ENCODE results near the gene ZCWPW1. TPM values are rescaled to one million over a fixed set of nuclear protein-coding genes. Genes with fewer than 3 reads are reported as not detected.

ZCWPW1 gene
- total RNA-seq, 1 donor from 2014 or later, result 6.1 TPM

DNA sequence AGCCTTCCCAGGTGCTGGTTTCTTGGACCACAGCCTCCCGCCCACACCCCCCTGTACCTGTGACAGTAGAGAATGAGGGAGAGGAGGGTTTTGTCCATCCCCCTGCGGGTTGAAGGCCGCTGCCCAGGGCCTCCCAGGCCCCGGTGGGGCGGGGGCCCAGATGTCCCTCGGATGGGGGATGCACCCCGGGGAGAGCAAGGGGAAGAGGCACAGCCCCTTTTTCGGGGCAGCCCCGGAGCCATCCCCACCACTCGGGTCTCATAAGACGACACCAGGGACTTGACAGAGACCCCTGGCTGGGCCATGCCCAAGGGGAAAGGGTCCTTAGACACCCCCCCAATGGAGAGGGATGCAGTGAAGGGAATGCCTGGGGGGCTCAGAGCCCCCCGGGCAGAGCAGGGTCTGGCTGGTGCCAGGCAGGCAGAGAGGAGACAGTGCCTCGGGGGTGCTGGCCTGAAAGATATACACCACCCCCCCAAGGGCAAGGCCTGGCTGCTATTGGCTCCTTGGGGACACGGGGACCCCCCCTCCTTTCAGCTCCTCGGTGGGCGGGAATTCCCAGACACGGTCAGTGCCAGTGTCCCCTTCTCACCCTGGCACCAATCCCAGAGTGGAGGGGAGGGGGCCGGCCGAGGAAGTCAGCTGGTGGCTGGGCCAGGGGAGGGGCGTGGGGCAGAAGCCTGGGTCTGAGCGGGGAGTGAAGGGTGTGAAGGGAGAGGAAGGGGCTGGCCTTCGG, 39.3 kb upstream of the ZCWPW1 start:
- Mint-ChIP-seq H3K27ac (no peak overlapping the region), H3K27me3 (ENCODE audit: low read depth) (no peaks in the 10 kb centered on the region), H3K9me3 (no peaks in the 10 kb centered on the region), H3K4me3 (no peak overlapping the region), H3K36me3 (peaks cover 4% of the 10 kb centered on the region), H3K4me1 (peaks cover 8% of the 10 kb centered on the region)
- TF ChIP-seq, protein P1, sequence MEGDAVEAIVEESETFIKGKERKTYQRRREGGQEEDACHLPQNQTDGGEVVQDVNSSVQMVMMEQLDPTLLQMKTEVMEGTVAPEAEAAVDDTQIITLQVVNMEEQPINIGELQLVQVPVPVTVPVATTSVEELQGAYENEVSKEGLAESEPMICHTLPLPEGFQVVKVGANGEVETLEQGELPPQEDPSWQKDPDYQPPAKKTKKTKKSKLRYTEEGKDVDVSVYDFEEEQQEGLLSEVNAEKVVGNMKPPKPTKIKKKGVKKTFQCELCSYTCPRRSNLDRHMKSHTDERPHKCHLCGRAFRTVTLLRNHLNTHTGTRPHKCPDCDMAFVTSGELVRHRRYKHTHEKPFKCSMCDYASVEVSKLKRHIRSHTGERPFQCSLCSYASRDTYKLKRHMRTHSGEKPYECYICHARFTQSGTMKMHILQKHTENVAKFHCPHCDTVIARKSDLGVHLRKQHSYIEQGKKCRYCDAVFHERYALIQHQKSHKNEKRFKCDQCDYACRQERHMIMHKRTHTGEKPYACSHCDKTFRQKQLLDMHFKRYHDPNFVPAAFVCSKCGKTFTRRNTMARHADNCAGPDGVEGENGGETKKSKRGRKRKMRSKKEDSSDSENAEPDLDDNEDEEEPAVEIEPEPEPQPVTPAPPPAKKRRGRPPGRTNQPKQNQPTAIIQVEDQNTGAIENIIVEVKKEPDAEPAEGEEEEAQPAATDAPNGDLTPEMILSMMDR (IDR thresholded peaks at IDR 0.05; ENCODE audit: unreplicated experiment), result no peak
- DNase-seq (ENCODE audit: low spot score in 2 of 2, unreplicated experiment in 2 of 2), result no peak

DNA sequence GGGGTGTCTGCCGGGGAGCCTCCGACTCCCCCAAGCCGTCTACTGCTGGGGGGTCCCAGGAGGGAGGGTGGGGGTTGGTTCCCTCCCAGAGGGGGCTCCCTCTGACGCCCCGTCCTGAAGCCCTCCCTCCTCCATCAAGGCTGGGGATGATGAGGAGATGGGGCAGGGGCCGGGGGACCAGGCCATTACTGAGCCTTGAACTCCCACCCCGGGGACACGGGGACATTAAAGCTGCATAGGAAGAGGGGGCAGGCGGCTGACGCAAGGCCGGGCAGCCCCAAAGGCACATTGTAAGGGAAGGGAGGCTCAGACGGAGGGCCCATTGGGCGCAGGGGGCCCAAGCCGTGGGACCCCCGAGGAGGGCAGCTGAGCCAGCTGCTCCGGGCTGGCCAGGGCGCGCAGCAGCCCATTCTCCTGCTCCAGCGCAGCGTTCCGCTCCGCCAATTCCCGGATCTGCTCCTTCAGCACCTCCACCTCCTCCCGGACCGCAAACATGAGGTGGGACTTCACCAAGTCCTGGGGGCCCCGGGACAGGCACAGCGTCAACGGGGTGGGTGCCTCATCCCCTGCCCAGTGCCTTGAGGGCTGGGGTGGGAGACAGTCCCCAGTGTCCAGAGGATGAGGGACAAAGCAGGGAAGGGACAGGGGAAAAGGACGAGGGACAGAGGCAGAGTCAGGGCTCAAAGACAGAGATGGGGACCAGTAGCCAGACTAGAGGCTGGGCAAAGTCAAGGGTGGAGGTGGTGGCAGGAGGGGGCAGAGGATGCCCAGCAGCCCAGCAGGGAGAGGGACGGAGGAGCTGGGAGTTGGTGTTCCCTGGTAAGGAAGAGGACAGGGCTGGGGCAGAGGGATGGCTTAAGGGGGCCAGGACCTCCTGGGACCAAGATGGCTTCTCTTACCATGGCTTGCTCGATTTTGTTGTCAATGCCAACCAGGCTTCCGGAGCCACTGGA, 38.4 kb upstream of the ZCWPW1 start:
- no peak overlapping the region for H3K27ac Mint-ChIP-seq
- H3K4me1 Mint-ChIP-seq, result peaks cover 8% of the 10 kb centered on the region
- H3K36me3 Mint-ChIP-seq, result peaks cover 4% of the 10 kb centered on the region
- no peaks in the 10 kb centered on the region for H3K9me3 Mint-ChIP-seq
- no peak overlapping the region for H3K4me3 Mint-ChIP-seq
- DNase-seq (ENCODE audit: low spot score in 2 of 2, unreplicated experiment in 2 of 2), result no peak
- H3K27me3 Mint-ChIP-seq (ENCODE audit: low read depth), result no peaks in the 10 kb centered on the region
- TF ChIP-seq, protein P1 (IDR thresholded peaks at IDR 0.05; ENCODE audit: unreplicated experiment), result no peak

DNA sequence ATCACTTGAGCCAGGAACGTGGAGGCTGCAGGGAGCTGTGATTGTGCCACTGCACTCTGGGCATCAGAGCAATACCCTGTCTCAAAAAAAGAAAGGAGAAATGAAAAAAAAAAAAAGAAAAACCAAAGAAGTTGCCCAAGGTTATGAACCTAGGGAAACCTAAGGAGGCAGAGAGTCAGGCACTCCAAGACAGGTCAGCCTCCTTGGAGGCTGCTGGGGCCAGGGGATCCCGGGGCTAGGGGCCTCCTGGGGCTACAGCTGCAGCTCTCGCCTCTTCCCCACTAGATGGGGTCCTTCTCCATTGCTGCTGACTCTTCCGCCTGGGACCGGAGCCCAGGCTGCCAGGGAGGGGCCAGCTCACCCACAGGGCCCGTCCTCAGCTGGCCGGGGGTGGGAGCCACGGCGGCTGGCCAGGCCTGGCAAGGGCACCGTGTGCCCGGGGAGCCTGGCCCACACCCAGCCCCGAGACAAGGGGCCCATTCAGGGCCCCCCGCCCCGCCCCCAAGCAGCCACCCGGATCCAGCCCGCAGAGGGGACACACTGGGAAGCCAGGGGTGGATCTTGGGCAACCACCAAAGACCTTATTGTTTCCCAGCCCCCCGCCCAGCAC, 37.3 kb upstream of the ZCWPW1 start:
- peaks cover 8% of the 10 kb centered on the region for H3K4me1 Mint-ChIP-seq
- no peak for DNase-seq (ENCODE audit: low spot score in 2 of 2, unreplicated experiment in 2 of 2)
- peaks cover 2% of the 10 kb centered on the region for H3K36me3 Mint-ChIP-seq
- no peak overlapping the region for H3K27ac Mint-ChIP-seq
- TF ChIP-seq, protein P1 (IDR thresholded peaks at IDR 0.05; ENCODE audit: unreplicated experiment), result no peak
- no peaks in the 10 kb centered on the region for H3K27me3 Mint-ChIP-seq (ENCODE audit: low read depth)
- H3K9me3 Mint-ChIP-seq, result no peaks in the 10 kb centered on the region
- no peak overlapping the region for H3K4me3 Mint-ChIP-seq

DNA sequence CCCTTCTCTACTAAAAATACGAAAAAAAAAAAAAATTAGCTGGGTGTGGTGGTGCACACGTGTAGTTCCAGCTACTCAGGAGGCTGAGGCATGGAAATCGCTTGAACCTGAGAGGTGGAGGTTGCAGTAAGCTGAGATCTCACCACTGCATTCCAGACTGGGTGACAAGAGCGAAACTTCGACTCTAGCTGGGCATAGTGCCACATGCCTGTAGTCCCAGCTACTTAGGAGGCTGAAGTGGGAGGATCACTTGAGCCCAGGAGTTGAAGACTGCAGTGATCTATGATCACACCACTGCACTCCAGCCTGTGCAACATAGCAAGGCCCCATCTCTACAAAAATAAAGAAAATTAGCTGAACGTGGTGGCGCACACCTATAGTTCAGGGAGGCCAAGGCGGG, 36.8 kb upstream of the ZCWPW1 start:
- no peak for DNase-seq (ENCODE audit: low spot score in 2 of 2, unreplicated experiment in 2 of 2)
- Mint-ChIP-seq H3K4me3 (no peak overlapping the region), H3K36me3 (no peaks in the 10 kb centered on the region), H3K4me1 (peaks cover 8% of the 10 kb centered on the region), H3K27ac (no peak overlapping the region), H3K9me3 (no peaks in the 10 kb centered on the region), H3K27me3 (ENCODE audit: low read depth) (no peaks in the 10 kb centered on the region)
- TF ChIP-seq, protein P1 (IDR thresholded peaks at IDR 0.05; ENCODE audit: unreplicated experiment), result no peak

DNA sequence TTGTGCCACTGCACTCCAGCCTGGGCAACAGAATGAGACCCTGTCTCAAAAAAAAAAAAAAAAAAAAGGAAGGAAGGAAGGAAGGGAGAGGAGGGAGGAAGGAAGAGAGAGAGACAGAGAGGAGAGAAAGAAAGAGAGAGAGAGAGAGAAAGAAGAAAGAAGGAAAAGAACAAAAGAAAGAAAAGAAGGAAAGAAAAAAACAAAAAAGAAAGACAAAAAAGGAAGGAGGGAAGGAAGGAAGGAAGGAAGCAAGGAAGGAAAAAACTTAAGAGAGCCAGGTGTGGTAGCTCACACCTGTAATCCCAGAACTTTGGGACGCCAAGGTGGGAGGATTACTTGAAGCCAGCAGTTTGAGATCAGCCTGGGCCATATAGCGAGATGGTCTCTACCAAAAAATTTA, 36.3 kb upstream of the ZCWPW1 start:
- Mint-ChIP-seq H3K27me3 (ENCODE audit: low read depth) (no peaks in the 10 kb centered on the region), H3K4me1 (peaks cover 4% of the 10 kb centered on the region), H3K9me3 (no peaks in the 10 kb centered on the region), H3K36me3 (no peaks in the 10 kb centered on the region), H3K27ac (no peak overlapping the region), H3K4me3 (no peak overlapping the region)
- TF ChIP-seq, protein P1 (IDR thresholded peaks at IDR 0.05; ENCODE audit: unreplicated experiment), result no peak
- DNase-seq (ENCODE audit: low spot score in 2 of 2, unreplicated experiment in 2 of 2), result no peak
